SK-N-MC (cell line): ENCODE measurements around the gene ZNF841.

Source experiments
- EZH2 ChIP-seq: fragments of 200-600 bp; sonication (generic); IDR thresholded peaks from one replicate; pipeline ENCODE4 v1.6.1; 2017; ENCODE audit warnings: antibody characterized with exemption
- POLR2AphosphoS5 ChIP-seq: IDR thresholded peaks from 2 replicates; pipeline ENCODE4 v1.6.1; 2012; ENCODE audit warnings: mild to moderate bottlenecking, low read depth, low read length, borderline replicate concordance

- no peak for TF ChIP-seq POLR2AphosphoS5
- TF ChIP-seq EZH2: no peak
Measured at GRCh38 chr19:52022193-52022592, 73.4 kb downstream of the ZNF841 start.
